VCaP (cell line): Measurements from ENCODE around the gene RPUSD1.
"Not testable (repeated sequence)": the region's sequence is repeated elsewhere in the genome, so short reads cannot be mapped to it uniquely, and the experiment has no call there.

Experiments used
- H3K27ac ChIP-seq: fragments of 450-650 bp; 2 replicates; pipeline ENCODE4 v1.5.1; 2017
- CTCF ChIP-seq: fragments of 450-650 bp; conservative IDR thresholded peaks from 2 replicates; pipeline ENCODE4 v1.5.1; 2017; ENCODE audit warnings: mild to moderate bottlenecking, moderate library complexity

Gene RPUSD1

GRCh38 chr16:822909-823297 is 34.7 kb upstream of the RPUSD1 start:
- no peak for TF ChIP-seq CTCF
- H3K27ac ChIP-seq = no peak overlapping the region

- H3K27ac ChIP-seq = no peak overlapping the region
- TF ChIP-seq CTCF = no peak
Measured at GRCh38 chr16:822174-822908, 34.2 kb upstream of the RPUSD1 start.

GRCh38 chr16:821751-822150 is 33.6 kb upstream of the RPUSD1 start:
- TF ChIP-seq CTCF = no peak

GRCh38 chr16:820748-821147 is 32.6 kb upstream of the RPUSD1 start:
- TF ChIP-seq CTCF = no peak

More at GRCh38 chr16:821751-822150, 33.6 kb upstream of the RPUSD1 start:
- H3K27ac ChIP-seq = no peak overlapping the region

GRCh38 chr16:820044-820408 is 31.8 kb upstream of the RPUSD1 start:
- H3K27ac ChIP-seq = not testable (repeated sequence)

More at GRCh38 chr16:820748-821147, 32.6 kb upstream of the RPUSD1 start:
- no peak overlapping the region for H3K27ac ChIP-seq

GRCh38 chr16:819336-820043 is 31.3 kb upstream of the RPUSD1 start:
- H3K27ac ChIP-seq = no peak overlapping the region
- TF ChIP-seq CTCF = no peak

- H3K27ac ChIP-seq = no peak overlapping the region
- TF ChIP-seq CTCF = no peak
Measured at GRCh38 chr16:818592-818991, 30.4 kb upstream of the RPUSD1 start.

GRCh38 chr16:818132-818531 is 30.0 kb upstream of the RPUSD1 start:
- TF ChIP-seq CTCF = no peak
- no peak overlapping the region for H3K27ac ChIP-seq
